Mesendoderm (in vitro differentiated cells): ENCODE data around the gene FBL.

Experiments
- DNase-seq: peaks from one replicate; pipeline ENCODE4 v3.0.0; 2013
- H2AK5ac ChIP-seq: 2 replicates; pipeline ENCODE4 v1.6.1; 2013; ENCODE audit warnings: low read length, inconsistent platforms
- H2BK120ac ChIP-seq: 2 replicates; pipeline ENCODE4 v1.6.1; 2013; ENCODE audit warnings: low read depth, mild to moderate bottlenecking, low read length, moderate library complexity, mixed read lengths
- H2BK15ac ChIP-seq: replicated peaks from 2 replicates; pipeline ENCODE4 v1.6.1; 2013; ENCODE audit warnings: low read depth, mild to moderate bottlenecking, moderate library complexity
- H2BK5ac ChIP-seq: 2 replicates; pipeline ENCODE4 v1.6.1; 2013; ENCODE audit warnings: low read length, inconsistent platforms
- H3K18ac ChIP-seq: 2 replicates; pipeline ENCODE4 v1.6.1; 2013; ENCODE audit warnings: mild to moderate bottlenecking, low read length, mixed read lengths
- H3K23ac ChIP-seq: one replicate; pipeline ENCODE4 v1.6.1; 2013; ENCODE audit warnings: low read length
- H3K27ac ChIP-seq: 2 replicates; pipeline ENCODE4 v1.5.1; 2013; ENCODE audit warnings: low read depth, mild to moderate bottlenecking, inconsistent platforms, low read length, moderate library complexity
- H3K27me3 ChIP-seq: 2 replicates; pipeline ENCODE4 v1.6.1; 2013; ENCODE audit warnings: low read length, control low read depth, mild to moderate bottlenecking, inconsistent platforms; ENCODE audit not compliant: insufficient read depth, poor library complexity
- H3K36me3 ChIP-seq: 2 replicates; pipeline ENCODE4 v1.6.1; 2013; ENCODE audit warnings: low read length, inconsistent platforms; ENCODE audit not compliant: control insufficient read depth, insufficient read depth
- H3K4ac ChIP-seq: one replicate; pipeline ENCODE4 v1.6.1; 2013; ENCODE audit warnings: low read depth, mild to moderate bottlenecking, low read length, moderate library complexity
- H3K4me1 ChIP-seq: 2 replicates; pipeline ENCODE4 v1.6.1; 2013; ENCODE audit warnings: low read depth, low read length, inconsistent platforms; ENCODE audit not compliant: control insufficient read depth
- H3K4me2 ChIP-seq: 2 replicates; pipeline ENCODE4 v1.6.1; 2013; ENCODE audit warnings: low read length
- H3K4me3 ChIP-seq: 2 replicates; pipeline ENCODE4 v1.5.1; 2013; ENCODE audit warnings: mild to moderate bottlenecking, low read length
- H3K56ac ChIP-seq: one replicate; pipeline ENCODE4 v1.6.1; 2013; ENCODE audit warnings: low read length
- H3K79me1 ChIP-seq: 2 replicates; pipeline ENCODE4 v1.6.1; 2013; ENCODE audit warnings: low read length, inconsistent platforms
- H3K79me2 ChIP-seq: 2 replicates; pipeline ENCODE4 v1.6.1; 2013; ENCODE audit warnings: mild to moderate bottlenecking, low read length; ENCODE audit not compliant: control insufficient read depth, insufficient read depth
- H3K9ac ChIP-seq: 2 replicates; pipeline ENCODE4 v1.6.1; 2013; ENCODE audit warnings: low read length, inconsistent platforms
- H4K5ac ChIP-seq: one replicate; pipeline ENCODE4 v1.6.1; 2013; ENCODE audit warnings: low read length
- H4K8ac ChIP-seq: one replicate; pipeline ENCODE4 v1.6.1; 2013; ENCODE audit warnings: low read depth, mild to moderate bottlenecking, control low read depth, low read length, moderate library complexity
- whole genome bisulfite sequencing: extraction: QIAGEN DNeasy Blood & Tissue Kit; methylation state at CpG from one replicate; pipeline ENCODE4 v1.1.7; 2013; ENCODE audit warnings: low lambda C conversion rate, missing lambda C conversion rate; ENCODE audit not compliant: insufficient coverage; ENCODE audit errors: extremely low coverage; 5-methylcytosine and 5-hydroxymethylcytosine counted together

FBL gene

DNA sequence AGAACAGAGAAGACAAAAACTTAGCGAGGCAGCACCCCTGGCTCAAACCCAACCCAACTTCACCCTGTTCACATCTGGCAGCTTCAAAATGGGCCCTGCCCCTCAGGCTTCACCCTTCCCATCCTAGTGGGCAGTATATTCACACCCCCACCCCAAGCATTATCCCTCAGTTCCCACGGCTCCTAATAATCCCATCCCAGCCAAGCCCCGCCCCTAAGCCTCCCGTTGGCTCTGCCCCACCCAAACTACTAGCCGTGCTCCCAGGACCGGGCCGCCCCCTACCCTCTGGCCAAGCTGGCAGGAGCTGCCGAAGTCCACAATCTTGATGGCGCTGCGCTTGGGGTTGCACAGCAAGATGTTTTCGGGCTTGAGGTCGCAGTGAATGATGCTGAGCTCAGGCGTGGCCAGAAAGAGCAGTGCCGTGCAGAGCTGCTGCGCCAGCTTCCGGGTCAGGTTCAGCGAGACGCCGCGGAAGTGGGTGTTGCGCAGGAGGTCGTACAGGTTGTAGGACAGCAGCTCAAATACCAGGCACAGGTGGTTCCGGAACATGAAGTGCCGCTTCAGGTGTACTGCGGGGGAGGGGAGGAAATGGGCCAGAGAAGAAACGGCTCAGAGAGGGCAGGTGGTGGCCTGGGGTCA lies 18.0 kb downstream of the FBL start:
- Histone ChIP-seq H3K4ac (no peak overlapping the region), H3K9ac (no peak overlapping the region), H4K5ac (no peak overlapping the region), H3K79me1 (peaks cover 7% of the 10 kb centered on the region), H2BK15ac (no peak overlapping the region), H3K36me3 (peaks cover 2% of the 10 kb centered on the region), H3K27ac (no peak overlapping the region), H2AK5ac (no peak overlapping the region), H2BK120ac (no peak overlapping the region), H3K18ac (no peak overlapping the region), H3K4me1 (no peaks in the 10 kb centered on the region), H2BK5ac (no peak overlapping the region), H3K79me2 (peaks cover 1% of the 10 kb centered on the region), H3K4me3 (no peak overlapping the region), H3K27me3 (no peaks in the 10 kb centered on the region), H4K8ac (no peak overlapping the region), H3K56ac (no peak overlapping the region), H3K4me2 (no peak overlapping the region), H3K23ac (no peak overlapping the region)
- no CpG with 5 or more reads among the region's 26 CpGs for WGBS
- no peak for DNase-seq

DNA sequence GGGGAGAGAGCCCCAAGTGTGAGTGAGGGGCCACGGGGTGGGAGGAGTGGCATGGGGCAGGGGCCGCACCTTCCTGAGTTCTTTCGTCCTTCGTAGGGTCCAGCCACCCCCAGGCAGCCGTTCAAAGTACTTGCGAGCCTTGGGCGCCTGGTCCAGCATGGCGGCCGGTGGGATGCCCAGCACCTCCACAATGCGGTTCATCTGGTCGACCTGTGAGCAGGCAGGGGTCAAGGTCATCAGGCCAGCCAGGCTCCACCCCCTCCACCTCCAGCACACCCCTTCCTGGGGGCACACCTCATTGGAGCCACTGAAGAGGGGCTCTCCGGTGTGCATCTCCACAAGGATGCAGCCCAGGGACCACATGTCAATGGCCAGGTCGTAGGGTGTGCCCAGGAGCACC lies 19.0 kb downstream of the FBL start:
- no peak overlapping the region for H4K8ac ChIP-seq
- no peak overlapping the region for H3K27ac ChIP-seq
- H3K4ac ChIP-seq, result no peak overlapping the region
- no peak overlapping the region for H3K4me2 ChIP-seq
- no peak overlapping the region for H3K23ac ChIP-seq
- H3K4me3 ChIP-seq, result no peak overlapping the region
- no CpG with 5 or more reads among the region's 13 CpGs for WGBS
- H3K18ac ChIP-seq, result no peak overlapping the region
- H3K4me1 ChIP-seq, result no peaks in the 10 kb centered on the region
- H2AK5ac ChIP-seq, result no peak overlapping the region
- H3K27me3 ChIP-seq, result no peaks in the 10 kb centered on the region
- peaks cover 2% of the 10 kb centered on the region for H3K36me3 ChIP-seq
- no peak overlapping the region for H2BK120ac ChIP-seq
- H3K56ac ChIP-seq, result no peak overlapping the region
- no peak overlapping the region for H4K5ac ChIP-seq
- no peak overlapping the region for H3K9ac ChIP-seq
- no peaks in the 10 kb centered on the region for H3K79me2 ChIP-seq
- no peak overlapping the region for H2BK5ac ChIP-seq
- H2BK15ac ChIP-seq, result no peak overlapping the region
- peaks cover under 1% of the 10 kb centered on the region for H3K79me1 ChIP-seq
- DNase-seq, result no peak

GRCh38 chr19:39826311-39826945 lies 19.8 kb downstream of the FBL start:
- no peaks in the 10 kb centered on the region for H3K4me1 ChIP-seq
- H3K18ac ChIP-seq, result no peak overlapping the region
- no peak overlapping the region for H4K5ac ChIP-seq
- H3K36me3 ChIP-seq, result peaks cover 2% of the 10 kb centered on the region
- no peak overlapping the region for H3K23ac ChIP-seq
- no peak overlapping the region for H3K4me3 ChIP-seq
- H3K27ac ChIP-seq, result no peak overlapping the region
- H2BK120ac ChIP-seq, result no peak overlapping the region
- H3K27me3 ChIP-seq, result no peaks in the 10 kb centered on the region
- H3K4ac ChIP-seq, result no peak overlapping the region
- no peak overlapping the region for H2BK15ac ChIP-seq
- H2BK5ac ChIP-seq, result no peak overlapping the region
- H4K8ac ChIP-seq, result no peak overlapping the region
- H3K56ac ChIP-seq, result no peak overlapping the region
- no peak overlapping the region for H3K9ac ChIP-seq
- no peak overlapping the region for H3K4me2 ChIP-seq
- no peak for DNase-seq
- H2AK5ac ChIP-seq, result no peak overlapping the region
- H3K79me2 ChIP-seq, result no peaks in the 10 kb centered on the region
- H3K79me1 ChIP-seq, result no peaks in the 10 kb centered on the region
- no CpG with 5 or more reads among the region's 35 CpGs for WGBS

DNA sequence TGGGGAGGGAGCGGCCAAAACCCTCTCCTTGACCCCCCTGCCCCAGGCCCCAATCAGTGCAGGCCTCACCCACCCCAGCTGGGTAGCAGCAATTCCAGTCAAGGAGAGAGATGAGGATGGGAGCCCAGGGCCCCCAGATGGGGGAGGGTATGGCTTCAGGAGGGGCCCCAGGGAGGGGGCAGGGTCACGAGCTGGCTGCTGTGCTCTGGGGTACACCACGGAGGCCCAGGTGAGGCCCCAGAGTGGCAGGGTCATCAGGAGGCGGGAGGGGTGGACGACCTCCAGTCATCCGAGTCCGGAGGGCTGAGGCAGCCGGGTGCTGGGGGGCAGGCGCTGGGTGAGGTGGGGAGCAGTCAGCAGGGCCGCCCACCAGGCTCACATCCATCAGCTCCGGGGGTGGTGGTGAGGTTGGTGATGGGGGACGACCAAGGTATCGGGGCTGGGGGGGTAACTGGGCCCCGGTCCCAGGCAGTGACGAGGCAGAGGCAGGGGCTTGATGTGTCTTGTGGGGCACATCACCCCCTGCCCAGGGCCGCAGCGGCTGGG lies 20.6 kb downstream of the FBL start:
- H3K36me3 ChIP-seq, result peaks cover 2% of the 10 kb centered on the region
- no peak overlapping the region for H3K56ac ChIP-seq
- H3K4me2 ChIP-seq, result no peak overlapping the region
- H3K9ac ChIP-seq, result no peak overlapping the region
- no peak overlapping the region for H2BK5ac ChIP-seq
- no peak overlapping the region for H2BK120ac ChIP-seq
- H3K27ac ChIP-seq, result no peak overlapping the region
- no peak overlapping the region for H3K4ac ChIP-seq
- H3K23ac ChIP-seq, result no peak overlapping the region
- no peaks in the 10 kb centered on the region for H3K4me1 ChIP-seq
- H2BK15ac ChIP-seq, result no peak overlapping the region
- no peak overlapping the region for H3K4me3 ChIP-seq
- no peaks in the 10 kb centered on the region for H3K27me3 ChIP-seq
- no CpG with 5 or more reads among the region's 17 CpGs for WGBS
- DNase-seq, result no peak
- H4K8ac ChIP-seq, result no peak overlapping the region
- no peak overlapping the region for H4K5ac ChIP-seq
- no peaks in the 10 kb centered on the region for H3K79me2 ChIP-seq
- H3K79me1 ChIP-seq, result no peaks in the 10 kb centered on the region
- no peak overlapping the region for H3K18ac ChIP-seq
- no peak overlapping the region for H2AK5ac ChIP-seq

- Histone ChIP-seq H3K27ac (no peak overlapping the region), H3K4ac (no peak overlapping the region), H3K79me1 (no peaks in the 10 kb centered on the region), H3K18ac (no peak overlapping the region), H3K79me2 (no peaks in the 10 kb centered on the region), H3K23ac (no peak overlapping the region), H2AK5ac (no peak overlapping the region), H2BK5ac (no peak overlapping the region), H3K4me1 (no peaks in the 10 kb centered on the region), H3K56ac (peak overlapping the region; percentile 76), H4K5ac (peak overlapping the region; percentile 87), H3K4me3 (no peak overlapping the region), H4K8ac (no peak overlapping the region), H3K9ac (peak overlapping the region; percentile 66), H3K27me3 (no peaks in the 10 kb centered on the region), H3K4me2 (peak overlapping the region; percentile 75), H2BK15ac (no peak overlapping the region), H2BK120ac (no peak overlapping the region), H3K36me3 (peaks cover 2% of the 10 kb centered on the region)
- no peak for DNase-seq
- no CpG with 5 or more reads among the region's 11 CpGs for WGBS
Measured at GRCh38 chr19:39825093-39825463, 21.1 kb downstream of the FBL start.
